Myocyte (in vitro differentiated cells): Measurements from ENCODE around the gene BABAM2. TPM values are rescaled to one million over a fixed set of nuclear protein-coding genes. Genes with fewer than 3 reads are reported as not detected.
A peak's percentile ranks its signal among the peaks of the same experiment; 100 is the strongest.
"Not testable (repeated sequence)": the region's sequence is repeated elsewhere in the genome, so short reads cannot be mapped to it uniquely, and the experiment has no call there.

Source experiments
- DNase-seq: peaks from one replicate; pipeline ENCODE4 v3.0.0-alpha.2; 2012; ENCODE audit warnings: low read depth
- total RNA-seq: library from RNA; depleted of rRNA; stranded (reverse); fragments of >200 nt; gene quantifications from 2 replicates; pipeline ENCODE4 v1.2.3, GENCODE V29; 2014

Gene BABAM2
- total RNA-seq, 1 donor from 2014 or later, result 34.6 TPM

DNA sequence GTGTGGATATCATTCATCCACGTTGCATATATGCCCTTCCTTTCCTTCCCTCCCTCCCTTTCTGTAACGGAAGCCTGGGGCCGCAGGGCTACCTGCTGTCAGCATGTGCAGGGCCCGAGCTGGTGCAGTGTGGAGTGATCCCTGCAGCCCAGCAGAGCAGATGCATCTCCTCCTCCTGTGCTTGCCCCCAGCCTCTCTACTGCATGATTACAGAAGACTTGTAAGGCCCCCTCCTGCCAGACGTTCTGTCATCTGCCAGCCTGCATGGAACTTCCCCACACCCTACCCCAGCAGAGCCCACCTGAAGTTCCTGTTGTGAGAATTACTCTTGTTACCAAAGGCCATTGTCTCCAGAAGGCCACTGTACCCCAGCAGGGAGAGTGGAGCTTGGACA, 434.6 kb downstream of the BABAM2 start:
- no peak for DNase-seq

DNA sequence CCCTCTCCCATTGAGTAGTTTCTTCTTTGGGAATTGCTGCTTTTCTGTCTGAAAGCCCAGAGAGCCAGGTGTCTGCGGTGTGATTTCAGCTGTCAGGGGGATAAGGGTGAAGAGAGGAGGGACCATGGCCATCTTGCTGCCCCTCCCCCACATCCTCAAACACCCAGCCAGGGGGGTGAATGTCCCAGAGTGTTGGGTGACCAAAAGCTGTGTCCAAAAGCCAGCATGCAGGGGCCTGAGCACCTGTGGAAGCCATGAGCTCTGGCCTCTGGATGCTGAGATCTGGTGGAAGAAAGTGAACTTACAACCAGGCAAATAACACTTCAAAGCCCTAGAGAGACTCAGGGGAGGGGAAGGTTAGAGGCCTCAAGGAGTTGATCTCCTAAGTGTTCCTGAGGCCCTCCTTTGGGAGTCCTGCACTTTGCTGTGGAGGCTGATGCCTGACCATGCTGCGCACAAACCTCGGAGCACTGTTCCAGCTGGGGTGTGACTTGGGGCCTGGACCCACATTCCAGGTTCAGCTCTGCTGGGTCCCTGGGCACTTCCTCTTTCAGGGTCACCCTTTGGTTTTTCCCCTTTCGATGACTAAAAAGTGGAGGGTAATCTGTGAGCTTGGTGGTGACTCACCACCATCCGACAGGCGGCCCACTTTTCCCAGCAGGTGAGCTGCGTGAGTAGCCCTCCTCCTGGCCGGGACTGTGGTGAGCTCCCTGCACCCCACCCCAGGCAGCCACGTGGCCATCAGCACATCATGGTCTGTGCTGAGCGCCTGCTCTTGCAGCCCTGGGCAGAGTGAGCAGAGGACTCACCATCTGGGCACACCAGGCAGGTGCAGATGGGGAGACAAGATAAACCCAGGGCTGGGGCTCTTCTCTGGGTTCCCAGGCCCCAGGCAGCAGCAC, 435.3 kb downstream of the BABAM2 start:
- no peak for DNase-seq

DNA sequence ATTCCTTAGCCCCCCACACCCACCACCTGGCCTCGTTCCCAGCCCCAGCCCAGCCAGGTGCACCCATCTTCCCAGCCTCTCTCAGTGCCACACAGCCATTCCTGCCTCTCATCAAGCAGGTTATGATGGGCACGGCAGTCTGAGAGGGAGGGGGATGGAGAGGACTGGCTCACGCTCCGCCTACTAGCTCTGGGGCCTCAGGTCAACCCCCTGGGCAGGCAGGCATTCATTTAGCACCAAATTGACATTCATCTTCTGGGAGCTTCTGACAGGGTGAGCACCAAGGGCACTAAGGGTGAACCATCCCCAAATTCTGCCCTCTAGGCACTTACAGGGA, 435.9 kb downstream of the BABAM2 start:
- DNase-seq, result no peak

DNA sequence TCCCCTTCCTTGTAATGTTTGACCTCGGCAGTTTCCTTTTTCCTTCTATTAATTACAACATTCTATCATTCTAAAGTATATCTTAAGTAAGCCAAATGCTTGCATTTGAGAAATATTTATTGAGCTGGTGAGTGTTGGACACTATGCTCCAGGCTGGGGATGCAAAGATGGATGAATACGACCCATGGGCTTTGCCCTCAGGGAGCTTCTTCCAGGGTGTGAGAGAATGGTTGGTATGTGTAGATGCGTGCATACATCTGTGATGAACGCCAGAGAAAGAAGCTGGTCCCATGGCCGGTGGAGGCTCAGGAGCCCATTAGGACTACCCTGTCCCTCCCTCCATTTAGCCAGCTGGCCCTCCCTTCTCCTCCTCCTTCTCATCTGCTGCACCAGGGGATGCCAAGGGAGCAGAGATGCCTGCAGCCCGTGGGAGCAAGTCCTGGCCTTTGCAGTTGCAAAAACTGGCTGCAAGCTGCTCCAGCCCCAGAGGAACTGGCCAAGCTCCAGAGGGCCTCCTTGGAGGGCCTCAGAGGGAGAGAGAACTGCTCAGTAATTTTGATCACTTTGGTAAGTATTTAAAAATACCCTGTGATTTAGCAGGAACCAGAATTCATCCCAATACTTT, 436.5 kb downstream of the BABAM2 start:
- DNase-seq, result peak; percentile 52

DNA sequence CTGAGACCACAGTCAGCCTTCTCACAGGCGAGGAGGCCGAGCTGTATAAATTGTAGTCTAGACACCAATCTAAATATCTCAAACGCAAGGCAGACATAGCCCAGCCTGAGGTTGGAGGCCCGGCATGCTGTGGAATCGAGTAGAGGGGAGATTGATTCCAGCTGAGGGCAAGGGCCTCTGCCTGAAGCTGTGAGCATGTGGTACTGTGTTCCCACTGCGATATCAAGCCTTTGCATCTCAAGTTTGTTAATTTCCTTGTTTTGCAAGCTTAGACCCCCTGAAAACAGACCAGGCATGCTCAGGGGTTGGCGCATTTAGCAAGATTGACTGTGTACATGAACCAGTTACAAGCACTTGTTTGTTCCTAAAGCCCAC, 437.0 kb downstream of the BABAM2 start:
- no peak for DNase-seq

DNA sequence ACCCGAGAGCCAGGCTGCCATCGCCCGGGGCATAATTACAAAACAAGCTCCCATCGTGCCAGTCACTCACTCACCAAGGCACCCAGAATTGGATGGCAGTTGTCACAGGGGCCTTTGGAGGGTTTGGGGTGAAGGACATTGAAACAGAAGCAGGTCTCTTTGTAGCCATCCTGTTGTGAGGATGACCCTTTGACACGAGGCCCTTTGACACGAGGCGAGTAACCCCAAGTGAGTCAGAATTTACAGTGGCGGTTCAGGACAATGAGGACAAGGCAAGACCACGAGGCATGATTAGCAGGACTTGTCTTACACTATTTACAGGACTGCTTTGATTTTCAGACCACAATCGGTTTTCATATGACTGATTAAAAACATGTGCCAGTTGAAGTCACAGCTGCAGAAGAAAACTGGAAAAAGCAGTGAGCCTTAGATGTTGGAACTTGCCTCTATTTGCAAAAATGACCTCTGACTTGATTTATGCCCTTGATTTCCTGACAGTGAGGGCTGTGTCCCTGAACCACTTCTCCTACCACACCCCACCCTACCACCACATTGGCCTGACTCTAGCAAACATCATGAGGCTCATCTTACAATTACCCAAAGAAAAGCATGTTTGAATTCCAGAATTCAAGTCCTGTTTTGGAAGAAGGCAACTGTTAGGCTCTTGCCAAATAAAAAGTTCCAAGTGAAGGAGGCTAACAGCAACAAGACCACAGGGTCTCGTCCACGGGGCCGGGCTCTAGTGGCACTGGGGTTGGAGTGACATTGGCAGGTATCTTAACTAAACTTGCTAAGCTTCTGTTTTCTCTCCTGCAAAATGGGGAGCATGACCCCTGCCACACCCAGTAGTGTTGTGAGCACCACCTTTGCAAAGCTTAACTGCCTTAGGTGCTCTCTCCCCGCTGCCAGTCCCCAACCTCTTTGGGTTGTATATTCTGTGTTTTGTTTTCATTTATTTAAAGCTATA, 437.7 kb downstream of the BABAM2 start:
- peak; percentile 81 for DNase-seq

DNA sequence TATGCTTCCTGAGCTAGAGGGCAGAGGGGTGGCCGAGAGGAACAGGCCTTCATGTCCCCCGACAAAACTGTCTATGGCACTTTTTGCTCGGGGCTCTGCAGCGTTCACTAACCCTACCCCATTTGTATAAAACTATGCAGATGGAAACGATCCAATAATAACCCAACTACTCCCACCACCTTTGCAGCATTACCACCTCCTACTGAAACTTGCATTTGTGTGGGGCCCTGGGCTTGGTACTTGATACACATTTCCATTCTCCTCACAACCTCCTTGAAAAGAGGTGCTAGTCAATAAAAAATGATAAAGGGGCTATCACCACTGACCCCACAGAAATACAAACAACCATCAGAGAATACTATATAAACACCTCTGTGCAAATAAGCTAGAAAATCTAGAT, 438.7 kb downstream of the BABAM2 start:
- DNase-seq, result no peak

DNA sequence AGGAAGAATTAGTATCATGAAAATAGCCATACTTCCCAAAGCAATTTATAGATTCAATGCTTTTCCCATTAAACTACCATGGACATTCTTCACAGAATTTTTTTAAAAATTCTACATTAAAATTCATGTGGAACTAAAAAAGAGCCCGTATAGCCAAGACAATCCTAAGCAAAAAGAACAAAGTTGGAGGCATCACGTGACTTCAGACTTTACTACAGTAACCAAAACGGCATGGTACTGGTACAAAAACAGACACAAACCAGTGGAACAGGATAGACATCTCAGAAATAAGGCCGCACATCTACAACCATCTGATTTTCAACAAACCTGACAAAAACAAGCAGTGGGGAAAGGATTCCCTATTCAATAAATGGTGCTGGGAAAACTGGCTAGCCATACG, 440.2 kb downstream of the BABAM2 start:
- not testable (repeated sequence) for DNase-seq

DNA sequence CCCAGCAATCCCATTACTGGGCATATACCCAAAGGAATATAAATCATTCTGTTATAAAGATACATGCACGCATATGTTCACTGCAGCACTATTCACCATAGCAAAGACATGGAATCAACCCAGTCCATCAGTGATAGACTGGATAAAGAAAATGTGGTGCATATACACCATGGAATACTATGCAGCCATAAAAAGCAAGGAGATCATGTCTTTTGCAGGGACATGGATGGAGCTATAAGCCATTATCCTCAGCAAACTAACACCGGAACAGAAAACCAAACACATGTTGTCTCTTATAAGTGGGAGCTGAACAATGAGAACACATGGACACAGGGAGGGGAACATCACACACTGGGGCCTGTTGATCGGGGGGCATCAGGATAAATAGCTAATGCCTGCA, 441.3 kb downstream of the BABAM2 start:
- not testable (repeated sequence) for DNase-seq

DNA sequence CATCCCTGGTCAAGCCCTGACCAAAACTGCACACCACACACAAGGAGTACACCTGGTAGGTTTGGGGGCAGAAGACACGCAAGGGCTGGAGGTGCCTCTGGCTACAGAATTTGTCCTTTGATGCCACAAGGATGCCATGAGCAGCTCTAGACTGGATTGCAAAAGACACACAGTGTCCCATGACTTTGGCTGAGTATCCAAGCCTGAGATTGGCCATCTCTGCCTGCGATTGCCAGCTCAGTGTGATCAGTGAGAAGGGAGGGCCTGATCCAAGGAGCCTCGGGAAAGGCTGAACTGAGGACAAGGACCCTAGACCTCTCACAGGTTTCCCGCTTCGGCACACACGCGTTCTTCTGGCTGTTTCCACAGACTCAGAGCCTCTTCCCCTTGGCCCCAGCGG, 442.2 kb downstream of the BABAM2 start:
- DNase-seq, result no peak

DNA sequence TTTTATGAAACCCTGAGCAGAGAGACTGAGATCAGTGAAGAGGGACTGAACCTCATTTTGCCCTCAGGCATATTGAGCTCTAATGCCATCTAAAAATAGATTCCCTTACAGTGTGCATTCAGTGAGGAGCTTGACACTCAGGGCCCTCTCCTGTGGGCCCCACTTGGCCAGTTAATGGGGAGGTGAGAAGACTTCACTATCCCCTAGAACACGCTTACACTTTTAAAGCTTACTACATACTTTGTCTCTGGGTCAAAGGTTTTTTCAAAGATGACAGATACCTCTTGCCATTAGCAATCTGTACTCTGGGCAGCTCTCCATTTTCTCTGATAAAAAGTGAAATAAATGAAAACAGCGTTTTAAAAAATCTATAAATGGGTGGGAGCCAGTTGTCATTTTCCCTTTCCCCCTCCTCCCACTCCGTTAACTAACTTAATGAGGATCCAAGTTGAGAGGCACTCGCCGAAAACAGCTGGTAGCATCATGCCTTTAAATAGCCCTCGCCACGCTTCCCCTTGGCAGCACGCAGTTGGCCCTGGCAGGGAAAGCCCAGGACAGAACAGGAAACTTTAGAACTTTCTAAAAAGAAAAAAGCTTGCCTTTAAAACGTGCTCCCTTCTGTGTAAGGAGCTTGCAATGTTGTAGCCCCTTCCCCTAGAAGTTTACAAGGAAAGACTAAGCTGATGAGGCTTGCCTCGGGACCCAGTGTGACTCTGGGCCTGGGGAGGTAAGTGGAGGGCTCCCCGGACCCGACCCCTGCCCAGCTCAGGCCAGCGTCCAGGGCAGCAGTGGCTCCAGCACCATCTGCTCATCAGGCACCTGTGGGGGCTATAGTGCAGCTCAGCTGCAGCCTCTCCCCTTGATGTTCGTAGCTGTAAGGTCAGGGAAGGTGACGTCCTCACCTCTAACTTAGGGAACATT, 443.3 kb downstream of the BABAM2 start:
- DNase-seq, result peak; percentile 84

DNA sequence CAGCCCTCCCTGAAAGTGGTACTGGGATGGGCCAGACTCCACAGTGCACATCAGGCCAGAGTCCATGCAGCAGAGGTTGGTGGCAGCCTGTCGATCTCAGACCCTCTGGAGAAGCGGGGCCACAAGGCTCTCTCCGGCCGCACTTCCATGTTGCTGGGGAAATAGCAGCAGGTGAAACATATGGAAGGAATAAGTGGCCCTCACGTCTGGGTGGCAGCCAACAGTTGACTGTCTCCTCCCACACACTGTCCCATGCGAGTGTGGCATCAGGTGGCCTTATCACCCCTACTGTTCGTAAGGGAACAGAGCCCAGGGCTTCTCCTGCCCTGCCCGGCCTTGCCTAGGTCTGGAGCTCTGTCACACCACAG, 444.0 kb downstream of the BABAM2 start:
- no peak for DNase-seq

DNA sequence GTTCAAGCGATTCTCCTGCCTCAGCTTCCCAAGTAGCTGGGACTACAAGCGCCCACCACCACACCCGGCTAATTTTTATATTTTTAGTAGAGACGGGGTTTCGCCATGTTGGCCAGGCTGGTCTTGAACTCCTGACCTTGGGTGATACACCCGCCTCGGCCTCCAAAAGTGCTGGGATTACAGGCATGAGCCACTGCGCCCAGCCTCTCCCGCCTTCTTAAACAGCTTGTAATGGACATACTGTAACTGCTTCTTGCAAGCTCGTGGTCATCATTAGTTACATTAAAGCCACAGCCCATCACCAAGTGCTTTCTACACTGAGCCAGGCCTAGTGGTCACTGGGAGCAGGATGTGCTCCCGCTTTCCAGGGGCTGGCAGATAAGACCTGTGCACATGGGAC, 444.7 kb downstream of the BABAM2 start:
- DNase-seq, result not testable (repeated sequence)

DNA sequence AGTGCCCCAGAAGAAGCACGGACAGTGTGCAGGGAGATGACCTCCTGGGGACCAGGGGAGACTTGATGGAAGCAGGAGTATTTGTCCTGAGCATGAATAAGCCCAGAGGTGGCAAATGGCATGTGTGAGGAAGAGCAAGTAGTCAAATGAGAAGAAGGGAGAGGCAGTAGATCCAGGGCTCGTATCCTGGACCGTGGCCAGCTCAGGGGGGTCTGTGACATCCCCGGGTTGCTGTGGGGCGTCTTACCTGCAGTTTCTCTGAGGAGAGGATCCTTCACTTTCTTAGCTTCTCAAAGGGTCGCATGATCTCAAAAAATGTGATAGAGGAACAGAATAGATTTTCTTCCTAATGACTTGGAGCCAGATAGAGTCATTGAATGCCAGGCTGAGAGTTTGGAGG, 445.1 kb downstream of the BABAM2 start:
- no peak for DNase-seq

DNA sequence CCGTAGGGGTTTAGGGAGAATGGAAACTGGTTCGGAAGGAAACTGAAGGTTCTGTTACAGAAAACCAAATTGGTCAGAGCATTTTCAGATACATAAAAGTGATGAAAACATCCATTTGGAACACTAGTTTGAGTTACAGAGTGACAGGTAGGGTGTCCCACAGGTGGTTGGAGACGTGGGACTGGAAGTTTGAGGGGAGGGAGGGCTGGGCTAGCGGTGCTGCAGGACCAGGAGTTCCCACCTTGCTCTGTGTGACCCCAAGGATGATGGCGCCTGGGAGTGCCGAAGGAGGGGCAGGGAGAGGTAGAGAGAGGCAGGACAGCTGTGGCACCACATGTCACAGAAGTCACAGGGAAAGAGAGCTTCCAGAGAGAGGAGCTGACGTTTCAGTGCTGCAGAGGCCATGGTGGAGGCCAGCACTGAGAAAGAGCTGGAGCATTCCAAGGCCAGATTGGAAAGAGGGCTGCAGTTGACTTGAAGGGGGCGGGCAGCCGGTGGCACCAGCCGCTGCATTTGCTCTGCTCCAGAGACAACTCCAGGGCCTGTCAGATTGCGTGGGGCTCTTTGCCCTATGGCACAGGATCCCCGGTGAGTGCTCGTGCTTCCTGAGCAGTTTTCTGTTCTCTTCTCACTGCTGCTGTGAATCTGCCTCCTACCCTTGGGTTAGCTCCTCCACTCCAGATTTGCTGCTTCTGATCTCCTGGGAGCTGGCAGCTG, 445.9 kb downstream of the BABAM2 start:
- DNase-seq, result no peak

DNA sequence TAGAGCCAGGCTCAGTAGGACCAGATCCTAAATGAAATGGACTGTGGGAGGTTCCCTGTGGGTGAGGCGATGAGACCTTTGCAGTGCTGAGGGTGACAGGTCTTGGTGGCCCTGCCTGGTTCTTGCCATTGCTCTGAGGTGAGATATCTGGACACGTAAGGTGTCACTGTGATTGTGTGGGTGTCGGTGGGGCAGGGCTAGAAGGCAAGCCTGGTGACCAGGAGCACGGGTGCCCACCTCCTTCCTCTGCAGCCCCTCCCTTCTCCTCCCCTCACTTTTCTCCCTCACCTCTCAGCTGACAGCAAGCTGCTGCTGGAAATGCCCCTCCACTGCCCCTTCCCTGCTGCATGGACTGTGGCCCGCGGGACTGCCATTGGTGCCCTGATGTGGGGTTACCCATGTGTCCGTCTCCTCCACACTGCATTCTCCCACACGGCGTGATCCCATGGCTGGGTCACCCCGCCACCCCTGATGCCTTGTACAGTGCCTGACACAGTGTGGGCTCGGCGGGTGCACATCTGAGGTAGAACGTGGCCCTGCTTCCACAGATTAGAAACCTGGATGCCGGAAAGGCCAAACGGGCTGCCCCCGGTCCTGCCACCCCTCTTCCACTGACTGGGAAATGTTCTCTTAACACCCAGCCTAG, 446.6 kb downstream of the BABAM2 start:
- DNase-seq, result no peak

DNA sequence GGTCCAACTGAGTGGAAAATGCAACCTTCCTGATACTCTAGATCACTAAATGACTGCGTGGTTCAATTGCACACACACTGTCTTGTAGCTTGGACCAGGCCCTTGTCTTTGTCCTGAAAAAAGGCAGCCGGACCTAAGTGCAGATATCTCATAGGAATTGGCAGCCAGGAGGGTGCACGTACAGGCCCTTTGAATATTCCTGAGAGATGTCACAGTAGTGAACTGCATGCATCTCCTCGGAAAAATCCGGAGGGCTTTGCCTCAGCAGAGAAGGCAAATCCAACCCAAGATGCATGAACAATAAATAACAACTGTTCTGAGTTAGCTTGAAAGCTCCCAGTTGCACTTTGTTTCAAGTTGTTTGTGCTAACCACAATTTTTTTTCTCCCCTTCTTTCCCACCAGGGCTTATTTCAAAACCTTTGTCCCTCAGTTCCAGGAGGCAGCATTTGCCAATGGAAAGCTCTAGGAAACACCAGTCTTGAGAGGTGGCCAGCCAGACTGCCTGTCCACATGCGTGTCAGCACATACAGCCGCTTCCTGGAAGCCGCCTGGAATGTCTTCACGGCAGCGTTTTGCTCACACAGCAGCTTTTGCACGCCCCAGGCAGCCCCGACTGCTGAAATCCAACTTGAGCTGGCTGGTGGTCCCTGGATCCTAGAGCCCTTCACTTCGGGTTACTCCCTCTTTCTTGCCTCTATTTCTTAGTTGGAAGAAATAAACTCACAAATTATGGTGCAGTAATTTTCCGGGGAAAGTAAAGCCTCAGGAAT, 447.7 kb downstream of the BABAM2 start:
- DNase-seq, result peak; percentile 94

DNA sequence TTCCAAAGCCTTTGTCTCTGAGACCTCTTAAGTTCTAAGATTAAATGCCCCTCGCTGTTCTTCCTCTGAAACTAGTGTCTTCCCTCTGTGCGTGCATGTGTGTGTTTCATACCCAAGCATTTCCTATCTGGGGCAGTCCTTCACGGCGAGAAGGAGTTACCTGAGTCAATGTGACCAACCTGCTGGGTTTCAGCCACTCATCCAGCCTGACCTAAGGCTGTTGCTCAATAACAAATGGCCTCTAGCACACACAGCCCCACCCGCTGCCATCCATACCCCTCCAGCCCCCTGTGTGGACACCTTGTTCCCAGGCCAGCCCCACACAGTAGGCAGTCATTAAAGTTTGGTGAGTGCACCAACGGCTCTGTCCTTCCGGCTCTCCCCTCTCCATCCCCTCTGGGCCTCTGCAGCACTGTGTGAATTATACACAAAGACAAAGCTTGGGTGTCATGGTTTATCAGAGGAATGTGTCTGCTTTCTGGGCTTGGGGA, 448.3 kb downstream of the BABAM2 start:
- no peak for DNase-seq
